ENCODE measurements around the gene DNAAF5.

Gene DNAAF5

GRCh38 chr7:818031-818699 lies 91.7 kb downstream of the DNAAF5 start:
- no peak for DNase-seq

GRCh38 chr7:820341-820740 lies 93.8 kb downstream of the DNAAF5 start:
- DNase-seq = no peak

GRCh38 chr7:821688-822087 lies 95.2 kb downstream of the DNAAF5 start:
- no peak for DNase-seq

GRCh38 chr7:822692-823276 lies 96.3 kb downstream of the DNAAF5 start:
- no peak for DNase-seq

- DNase-seq = no peak
Observed at GRCh38 chr7:823649-824048, 97.2 kb downstream of the DNAAF5 start.

- DNase-seq = no peak
Observed at GRCh38 chr7:824081-824480, 97.6 kb downstream of the DNAAF5 start.

GRCh38 chr7:824664-825063 lies 98.2 kb downstream of the DNAAF5 start:
- DNase-seq = no peak

- no peak for DNase-seq
Observed at GRCh38 chr7:825386-825785, 98.9 kb downstream of the DNAAF5 start.

- no peak for DNase-seq
Observed at GRCh38 chr7:826230-826917, 99.9 kb downstream of the DNAAF5 start.

- DNase-seq = no peak
Observed at GRCh38 chr7:828793-829561, 102.5 kb downstream of the DNAAF5 start.

GRCh38 chr7:830069-830468 lies 103.6 kb downstream of the DNAAF5 start:
- DNase-seq = no peak

- DNase-seq = no peak
Observed at GRCh38 chr7:831596-832166, 105.2 kb downstream of the DNAAF5 start.

GRCh38 chr7:832167-832967 lies 105.9 kb downstream of the DNAAF5 start, which contains the start of gene SUN1:
Gene SUN1, plus strand, starts transcription at chr7:832476. Its CDS starts 49 bp downstream, at chr7:832525.
- DNase-seq = no peak

GRCh38 chr7:832968-833424 lies 106.5 kb downstream of the DNAAF5 start:
- DNase-seq = no peak

GRCh38 chr7:833601-834258 lies 107.2 kb downstream of the DNAAF5 start:
- no peak for DNase-seq

GRCh38 chr7:834277-834676 lies 107.8 kb downstream of the DNAAF5 start:
- no peak for DNase-seq

GRCh38 chr7:835021-835420 lies 108.5 kb downstream of the DNAAF5 start:
- DNase-seq = no peak

- DNase-seq = no peak
Observed at GRCh38 chr7:835485-836401, 109.2 kb downstream of the DNAAF5 start.

Data from DMS79 (cell line).